ENCODE results near the gene CFAP299.

GRCh38 chr4:80305466-80305865 lies 30.1 kb upstream of the CFAP299 start:
- TF ChIP-seq POLR2A (IDR thresholded peaks at IDR 0.05; ENCODE audit: low read depth, low read length) (no peak), POLR2AphosphoS5 (IDR thresholded peaks at IDR 0.05; ENCODE audit: insufficient read depth, low read depth, low read length) (no peak), CTCF (IDR thresholded peaks at IDR 0.05; ENCODE audit: extremely low read depth in 1 of 2, insufficient read depth in 1 of 2, low read depth in 1 of 2, low read length in 2 of 2) (no peak), MAX (IDR thresholded peaks at IDR 0.05; ENCODE audit: insufficient read depth, insufficient read length) (no peak), FOS (IDR thresholded peaks at IDR 0.05; ENCODE audit: borderline replicate concordance, insufficient read depth, low read length) (no peak), EZH2 (IDR thresholded peaks at IDR 0.05; ENCODE audit: borderline replicate concordance, low read depth, low read length, severe bottlenecking) (no peak), JUN (IDR thresholded peaks at IDR 0.05; ENCODE audit: borderline replicate concordance, insufficient read depth, insufficient read length, low read depth) (no peak), MYC (IDR thresholded peaks at IDR 0.05; ENCODE audit: low read depth, low read length) (no peak)

All from endothelial cell of umbilical vein (primary cell).